GM12892 (cell line): ENCODE data around the gene SLC35G1.

Experiments
- POLR2A ChIP-seq: IDR thresholded peaks from 2 replicates; pipeline ENCODE4 v1.6.1; 2011; ENCODE audit warnings: low read depth, low read length, control low read depth
- POLR2AphosphoS5 ChIP-seq: IDR thresholded peaks from 2 replicates; pipeline ENCODE4 v1.6.1; 2011; ENCODE audit warnings: low read depth, low read length, control low read depth

- no peak for TF ChIP-seq POLR2A
- no peak for TF ChIP-seq POLR2AphosphoS5
Observed at GRCh38 chr10:93852476-93853095, 41.2 kb upstream of the SLC35G1 start.
